H9 (cell line): ENCODE results near the gene EGFR. TPM values are rescaled to one million over a fixed set of nuclear protein-coding genes. Genes with fewer than 3 reads are reported as not detected.

Experiments
- DNase-seq: peaks from one replicate; pipeline ENCODE4 v3.0.0-alpha.2; 2017
- H2AFZ ChIP-seq: one replicate; pipeline ENCODE4 v1.6.1; 2013; ENCODE audit warnings: mild to moderate bottlenecking, low read length, control low read depth, moderate library complexity
- H2AK5ac ChIP-seq: 2 replicates; pipeline ENCODE4 v1.6.1; 2013; ENCODE audit warnings: low read length, control low read depth, mixed read lengths; ENCODE audit not compliant: insufficient read length
- H2BK120ac ChIP-seq: one replicate; pipeline ENCODE4 v1.6.1; 2013; ENCODE audit warnings: low read depth, mild to moderate bottlenecking, low read length, control low read depth, inconsistent platforms; ENCODE audit not compliant: poor library complexity, severe bottlenecking
- H2BK12ac ChIP-seq: 2 replicates; pipeline ENCODE4 v1.6.1; 2013; ENCODE audit warnings: low read length, control low read depth, mixed read lengths, low read depth; ENCODE audit not compliant: insufficient read length
- H2BK15ac ChIP-seq: 2 replicates; pipeline ENCODE4 v1.6.1; 2013; ENCODE audit warnings: low read depth, low read length, control low read depth
- H2BK20ac ChIP-seq: one replicate; pipeline ENCODE4 v1.6.1; 2013; ENCODE audit warnings: low read depth, mild to moderate bottlenecking, low read length, control low read depth, inconsistent platforms; ENCODE audit not compliant: poor library complexity, severe bottlenecking
- H2BK5ac ChIP-seq: 2 replicates; pipeline ENCODE4 v1.6.1; 2013; ENCODE audit warnings: low read length, control low read depth, mixed read lengths; ENCODE audit not compliant: insufficient read length
- H3K14ac ChIP-seq: 2 replicates; pipeline ENCODE4 v1.6.1; 2013; ENCODE audit warnings: low read length, control low read depth; ENCODE audit not compliant: insufficient read depth
- H3K18ac ChIP-seq: 2 replicates; pipeline ENCODE4 v1.6.1; 2013; ENCODE audit warnings: low read depth, mild to moderate bottlenecking, mixed read lengths, low read length, control low read depth; ENCODE audit not compliant: insufficient read length
- H3K23ac ChIP-seq: 2 replicates; pipeline ENCODE4 v1.6.1; 2013; ENCODE audit warnings: low read length, control low read depth, mixed read lengths, low read depth; ENCODE audit not compliant: insufficient read length
- H3K23me2 ChIP-seq: 2 replicates; pipeline ENCODE4 v1.6.1; 2013; ENCODE audit warnings: low read depth, mild to moderate bottlenecking, mixed read lengths, low read length, control low read depth; ENCODE audit not compliant: insufficient read length, poor library complexity, severe bottlenecking
- H3K27ac ChIP-seq: 2 replicates; pipeline ENCODE4 v1.5.1; 2013; ENCODE audit warnings: low read length, control low read depth, mixed read lengths, low read depth; ENCODE audit not compliant: insufficient read length
- H3K27me3 ChIP-seq: 2 replicates; pipeline ENCODE4 v1.6.1; 2013; ENCODE audit warnings: low read length, control low read depth, inconsistent platforms; ENCODE audit not compliant: insufficient read depth
- H3K4ac ChIP-seq: 2 replicates; pipeline ENCODE4 v1.6.1; 2013; ENCODE audit warnings: low read depth, mild to moderate bottlenecking, control low read depth, inconsistent platforms, low read length, moderate library complexity
- H3K4me1 ChIP-seq: 2 replicates; pipeline ENCODE4 v1.6.1; 2013; ENCODE audit warnings: low read length, control low read depth, inconsistent platforms; ENCODE audit not compliant: insufficient read depth
- H3K4me2 ChIP-seq: 2 replicates; pipeline ENCODE4 v1.6.1; 2013; ENCODE audit warnings: low read length, control low read depth, mixed read lengths; ENCODE audit not compliant: insufficient read length, insufficient read depth
- H3K56ac ChIP-seq: 2 replicates; pipeline ENCODE4 v1.6.1; 2013; ENCODE audit warnings: low read depth, mild to moderate bottlenecking, mixed read lengths, low read length, control low read depth; ENCODE audit not compliant: insufficient read length
- H3K79me1 ChIP-seq: 2 replicates; pipeline ENCODE4 v1.6.1; 2013; ENCODE audit warnings: low read depth, mild to moderate bottlenecking, moderate library complexity, low read length, control low read depth, inconsistent platforms; ENCODE audit not compliant: insufficient read depth, poor library complexity, severe bottlenecking
- H3K79me2 ChIP-seq: 2 replicates; pipeline ENCODE4 v1.6.1; 2013; ENCODE audit warnings: low read length, control low read depth, inconsistent platforms; ENCODE audit not compliant: insufficient read depth
- H3K9ac ChIP-seq: 2 replicates; pipeline ENCODE4 v1.6.1; 2013; ENCODE audit warnings: low read length, control low read depth, mixed read lengths; ENCODE audit not compliant: insufficient read length; ENCODE audit errors: extremely low read depth
- H3K9me3 ChIP-seq: one replicate; pipeline ENCODE4 v1.6.1; 2013; ENCODE audit warnings: low read depth, low read length, inconsistent platforms; ENCODE audit not compliant: control insufficient read depth
- H3T11ph ChIP-seq: one replicate; pipeline ENCODE4 v1.6.1; 2013; ENCODE audit warnings: mild to moderate bottlenecking, low read length, control low read depth, inconsistent platforms
- H4K20me1 ChIP-seq: one replicate; pipeline ENCODE4 v1.6.1; 2013; ENCODE audit not compliant: control insufficient read depth, insufficient read length, insufficient read depth
- H4K5ac ChIP-seq: 2 replicates; pipeline ENCODE4 v1.6.1; 2013; ENCODE audit warnings: low read depth, mild to moderate bottlenecking, mixed read lengths, low read length, control low read depth; ENCODE audit not compliant: insufficient read length
- H4K8ac ChIP-seq: replicated peaks from 2 replicates; pipeline ENCODE4 v1.6.1; 2013; ENCODE audit warnings: low read length, control low read depth, mixed read lengths, low read depth; ENCODE audit not compliant: insufficient read length
- H4K91ac ChIP-seq: 2 replicates; pipeline ENCODE4 v1.6.1; 2013; ENCODE audit warnings: low read depth, mild to moderate bottlenecking, moderate library complexity, mixed read lengths, low read length, control low read depth; ENCODE audit not compliant: insufficient read length
- H3K27ac Mint-ChIP-seq, 3 experiments: 2 replicates in 2 of 3; 3 replicates in 1 of 3; pipeline ENCODE4 v1.8.0; 2020 to 2021; ENCODE audit warnings: mixed read lengths in 3 of 3, mild to moderate bottlenecking in 1 of 3, moderate library complexity in 1 of 3
- H3K27me3 Mint-ChIP-seq: 2 replicates; pipeline ENCODE4 v1.8.0; 2021; ENCODE audit warnings: low read depth, mild to moderate bottlenecking, moderate library complexity, mixed read lengths
- H3K36me3 Mint-ChIP-seq, 3 experiments: 2 replicates in 2 of 3; 3 replicates in 1 of 3; pipeline ENCODE4 v1.8.0; 2020 to 2021; ENCODE audit warnings: low read depth in 3 of 3, mixed read lengths in 3 of 3; ENCODE audit not compliant: insufficient read depth in 1 of 3
- H3K4me1 Mint-ChIP-seq, 2 experiments: 2 replicates each; pipeline ENCODE4 v1.8.0; 2020; ENCODE audit warnings: mixed read lengths in 2 of 2
- H3K4me3 Mint-ChIP-seq, 2 experiments: 2 replicates in 1 of 2; 3 replicates in 1 of 2; pipeline ENCODE4 v1.8.0; 2020 to 2021; ENCODE audit warnings: mild to moderate bottlenecking in 2 of 2, mixed read lengths in 2 of 2, moderate library complexity in 1 of 2
- H3K9me3 Mint-ChIP-seq, 2 experiments: 2 replicates in 1 of 2; 3 replicates in 1 of 2; pipeline ENCODE4 v1.8.0; 2020; ENCODE audit warnings: mild to moderate bottlenecking in 2 of 2, mixed read lengths in 2 of 2, moderate library complexity in 1 of 2
- WGBS: extraction: QIAGEN DNeasy Blood & Tissue Kit; methylation state at CpG from one replicate; pipeline ENCODE4 v1.1.7; 2013; ENCODE audit warnings: missing lambda C conversion rate, low lambda C conversion rate, mixed read lengths; ENCODE audit not compliant: insufficient read length; ENCODE audit errors: extremely low coverage; 5-methylcytosine and 5-hydroxymethylcytosine counted together
- total RNA-seq: library from RNA; stranded (reverse); gene quantifications from 2 replicates; pipeline ENCODE4 v1.2.1, GENCODE V29; 2021
- TF ChIP-seq, protein P1 (sequence below): fragments of 200-600 bp; sonication (generic); conservative IDR thresholded peaks from 3 replicates; pipeline ENCODE4 v1.8.0; 2021; ENCODE audit warnings: antibody characterized with exemption, mild to moderate bottlenecking

Gene EGFR
- total RNA-seq, 1 experiment from 2014 or later, result 3.3 TPM

DNA sequence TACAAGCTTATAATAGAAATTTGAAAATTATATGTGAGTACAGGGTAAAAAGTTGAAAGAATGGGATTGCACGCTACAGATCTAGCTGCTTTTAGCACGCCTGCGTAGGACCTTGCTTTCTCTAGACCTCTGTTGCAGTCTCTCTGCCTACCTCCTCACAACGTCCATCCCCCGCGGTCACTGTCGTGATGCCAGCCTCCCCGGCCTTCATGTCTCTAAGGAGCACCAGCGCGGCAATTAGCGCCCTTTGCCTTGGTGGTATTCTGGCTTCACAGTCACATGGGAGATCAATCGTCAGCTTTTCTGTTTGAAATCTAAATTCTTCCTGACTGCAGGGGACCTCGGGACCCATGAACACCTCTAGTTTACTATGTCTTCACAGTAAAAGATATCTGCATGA, 131.3 kb downstream of the EGFR start:
- H4K91ac ChIP-seq, result no peak overlapping the region
- H3K18ac ChIP-seq, result no peak overlapping the region
- H2BK12ac ChIP-seq, result no peak overlapping the region
- no peaks in the 10 kb centered on the region for H3K4me1 ChIP-seq
- H2BK20ac ChIP-seq, result no peak overlapping the region
- Mint-ChIP-seq H3K27ac (no peak overlapping the region), H3K4me1 (peaks cover under 1 to 2% of the 10 kb centered on the region in 2 experiments; a peak in 2 of 4 replicates), H3K9me3 (no peaks in the 10 kb centered on the region), H3K36me3 (no peaks in the 10 kb centered on the region; a peak in 1 of 7 replicates), H3K27me3 (no peaks in the 10 kb centered on the region; the same call in 1 of the 2 replicates), H3K4me3 (no peak overlapping the region)
- no peaks in the 10 kb centered on the region for H3K9me3 ChIP-seq
- no peak overlapping the region for H2AFZ ChIP-seq
- H3K56ac ChIP-seq, result no peak overlapping the region
- H4K8ac ChIP-seq, result no peak overlapping the region
- TF ChIP-seq, protein P1, sequence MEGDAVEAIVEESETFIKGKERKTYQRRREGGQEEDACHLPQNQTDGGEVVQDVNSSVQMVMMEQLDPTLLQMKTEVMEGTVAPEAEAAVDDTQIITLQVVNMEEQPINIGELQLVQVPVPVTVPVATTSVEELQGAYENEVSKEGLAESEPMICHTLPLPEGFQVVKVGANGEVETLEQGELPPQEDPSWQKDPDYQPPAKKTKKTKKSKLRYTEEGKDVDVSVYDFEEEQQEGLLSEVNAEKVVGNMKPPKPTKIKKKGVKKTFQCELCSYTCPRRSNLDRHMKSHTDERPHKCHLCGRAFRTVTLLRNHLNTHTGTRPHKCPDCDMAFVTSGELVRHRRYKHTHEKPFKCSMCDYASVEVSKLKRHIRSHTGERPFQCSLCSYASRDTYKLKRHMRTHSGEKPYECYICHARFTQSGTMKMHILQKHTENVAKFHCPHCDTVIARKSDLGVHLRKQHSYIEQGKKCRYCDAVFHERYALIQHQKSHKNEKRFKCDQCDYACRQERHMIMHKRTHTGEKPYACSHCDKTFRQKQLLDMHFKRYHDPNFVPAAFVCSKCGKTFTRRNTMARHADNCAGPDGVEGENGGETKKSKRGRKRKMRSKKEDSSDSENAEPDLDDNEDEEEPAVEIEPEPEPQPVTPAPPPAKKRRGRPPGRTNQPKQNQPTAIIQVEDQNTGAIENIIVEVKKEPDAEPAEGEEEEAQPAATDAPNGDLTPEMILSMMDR, result no peak
- WGBS, result no CpG with 5 or more reads among the region's 13 CpGs
- H3K79me1 ChIP-seq, result no peaks in the 10 kb centered on the region
- H3K4me2 ChIP-seq, result no peak overlapping the region
- H3K23me2 ChIP-seq, result no peaks in the 10 kb centered on the region
- no peaks in the 10 kb centered on the region; the same call in 1 of the 2 replicates for H3K27me3 ChIP-seq
- no peak overlapping the region for H4K5ac ChIP-seq
- H2BK120ac ChIP-seq, result no peak overlapping the region
- H3K4ac ChIP-seq, result no peak overlapping the region
- H3K23ac ChIP-seq, result no peak overlapping the region
- no peak overlapping the region for H3K14ac ChIP-seq
- no peak overlapping the region for H3T11ph ChIP-seq
- H2AK5ac ChIP-seq, result no peak overlapping the region
- H3K27ac ChIP-seq, result no peak overlapping the region
- H3K9ac ChIP-seq, result no peak overlapping the region
- no peak overlapping the region for H2BK5ac ChIP-seq
- no peak for DNase-seq
- H2BK15ac ChIP-seq, result no peak overlapping the region
- H3K79me2 ChIP-seq, result no peaks in the 10 kb centered on the region
- H4K20me1 ChIP-seq, result no peaks in the 10 kb centered on the region
